Mammary epithelial cell (primary cell): Measurements from ENCODE around the gene ALDH16A1.

Experiments used
- EZH2 ChIP-seq: IDR thresholded peaks from 2 replicates; pipeline ENCODE4 v1.6.1; 2012; ENCODE audit warnings: low read length, inconsistent platforms, borderline replicate concordance
- TF ChIP-seq, protein P1 (sequence below), 2 donors: IDR thresholded peaks in 1 of 2; conservative IDR thresholded peaks in 1 of 2; 2 replicates each; pipeline ENCODE4 v1.5.1; 2011 to 2012; ENCODE audit warnings: inconsistent platforms in 2 of 2, low read length in 2 of 2, mild to moderate bottlenecking in 2 of 2, control low read depth in 1 of 2, low read depth in 1 of 2; ENCODE audit not compliant: insufficient read depth in 1 of 2; ENCODE audit errors: extremely low read depth in 1 of 2

DNA sequence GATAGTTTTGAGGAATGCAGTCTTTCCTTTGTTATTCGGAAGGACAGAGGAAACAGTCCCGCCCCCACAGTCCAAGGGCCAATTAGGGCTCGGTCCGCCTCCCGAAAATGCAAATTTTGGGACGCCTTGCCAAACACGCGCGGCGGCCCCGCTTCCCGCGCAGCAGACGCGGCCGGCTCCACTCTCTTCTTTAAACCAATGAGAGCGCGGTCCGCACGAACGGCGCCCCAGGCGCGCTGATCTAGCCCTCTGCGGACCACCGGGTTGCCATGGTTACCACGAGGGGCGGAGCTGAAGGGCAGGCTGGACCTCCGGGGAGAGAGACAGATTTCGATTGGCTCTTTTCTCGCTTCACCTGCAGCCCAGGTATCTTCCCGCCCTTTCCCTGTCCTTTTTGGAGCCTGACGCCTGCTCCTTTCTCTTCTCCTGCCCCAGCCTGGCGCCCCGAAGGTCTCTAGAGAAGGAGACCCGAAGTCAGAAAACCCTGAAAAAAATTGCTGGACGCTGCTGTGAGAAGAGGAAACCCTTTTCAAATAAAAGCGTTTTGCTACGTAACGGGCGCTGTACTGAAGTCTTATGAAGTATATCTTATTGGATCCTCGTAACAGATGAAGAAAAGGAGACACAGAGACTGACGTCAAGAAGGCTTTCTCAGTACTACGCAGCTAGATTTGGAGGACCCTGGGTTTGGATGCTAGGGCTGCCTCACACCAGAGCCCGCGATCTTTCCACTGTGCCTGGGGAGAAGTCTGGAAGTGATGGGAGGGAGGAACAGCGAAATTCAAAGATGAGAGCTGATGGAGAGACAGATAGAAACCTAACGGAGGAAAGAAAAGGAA, 31.8 kb upstream of the ALDH16A1 start:
- TF ChIP-seq, protein P1, sequence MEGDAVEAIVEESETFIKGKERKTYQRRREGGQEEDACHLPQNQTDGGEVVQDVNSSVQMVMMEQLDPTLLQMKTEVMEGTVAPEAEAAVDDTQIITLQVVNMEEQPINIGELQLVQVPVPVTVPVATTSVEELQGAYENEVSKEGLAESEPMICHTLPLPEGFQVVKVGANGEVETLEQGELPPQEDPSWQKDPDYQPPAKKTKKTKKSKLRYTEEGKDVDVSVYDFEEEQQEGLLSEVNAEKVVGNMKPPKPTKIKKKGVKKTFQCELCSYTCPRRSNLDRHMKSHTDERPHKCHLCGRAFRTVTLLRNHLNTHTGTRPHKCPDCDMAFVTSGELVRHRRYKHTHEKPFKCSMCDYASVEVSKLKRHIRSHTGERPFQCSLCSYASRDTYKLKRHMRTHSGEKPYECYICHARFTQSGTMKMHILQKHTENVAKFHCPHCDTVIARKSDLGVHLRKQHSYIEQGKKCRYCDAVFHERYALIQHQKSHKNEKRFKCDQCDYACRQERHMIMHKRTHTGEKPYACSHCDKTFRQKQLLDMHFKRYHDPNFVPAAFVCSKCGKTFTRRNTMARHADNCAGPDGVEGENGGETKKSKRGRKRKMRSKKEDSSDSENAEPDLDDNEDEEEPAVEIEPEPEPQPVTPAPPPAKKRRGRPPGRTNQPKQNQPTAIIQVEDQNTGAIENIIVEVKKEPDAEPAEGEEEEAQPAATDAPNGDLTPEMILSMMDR (conservative IDR thresholded peaks at IDR 0.05 in 1 of 2, IDR thresholded peaks at IDR 0.05 in 1 of 2; ENCODE audit: extremely low read depth in 1 of 2, insufficient read depth in 1 of 2, low read depth in 1 of 2, low read length in 2 of 2): no peak
- TF ChIP-seq EZH2: peak; percentile 89
